BLaER1 treated with 17β-estradiol and CSF1 and Interleukin-3, amounts not matched to agents 10 nM and 100 nM (cell line): ENCODE data around the gene UTRN.

Experiments used
- H3K27ac ChIP-seq, 11 experiments: shearing (Covaris generic); formaldehyde crosslinking; 2 replicates each; pipeline ENCODE4 v1.8.1; 2022
- H3K27me3 ChIP-seq, 11 experiments: shearing (Covaris generic); formaldehyde crosslinking; 2 replicates each; pipeline ENCODE4 v1.8.1; 2022
- H3K36me3 ChIP-seq, 11 experiments: shearing (Covaris generic); formaldehyde crosslinking; 2 replicates each; pipeline ENCODE4 v1.8.1; 2022
- H3K4me1 ChIP-seq, 10 experiments: shearing (Covaris generic); formaldehyde crosslinking; 2 replicates each; pipeline ENCODE4 v1.8.1; 2022
- H3K4me2 ChIP-seq, 11 experiments: shearing (Covaris generic); formaldehyde crosslinking; 2 replicates each; pipeline ENCODE4 v1.8.1; 2022
- H3K4me3 ChIP-seq, 10 experiments: shearing (Covaris generic); formaldehyde crosslinking; 2 replicates each; pipeline ENCODE4 v1.8.1; 2022
- H3K9ac ChIP-seq, 11 experiments: shearing (Covaris generic); formaldehyde crosslinking; 2 replicates each; pipeline ENCODE4 v1.8.1; 2022
- H3K9me3 ChIP-seq, 11 experiments: shearing (Covaris generic); formaldehyde crosslinking; replicated peaks in 1 of 11; 2 replicates each; pipeline ENCODE4 v1.8.1; 2022
- H4K20me1 ChIP-seq, 11 experiments: shearing (Covaris generic); formaldehyde crosslinking; 2 replicates each; pipeline ENCODE4 v1.8.1; 2022
- Cebpa-rat ChIP-seq, 11 experiments: shearing (Covaris generic); IDR thresholded peaks; 2 replicates each; pipeline ENCODE4 v1.8.1; 2022

UTRN gene

DNA sequence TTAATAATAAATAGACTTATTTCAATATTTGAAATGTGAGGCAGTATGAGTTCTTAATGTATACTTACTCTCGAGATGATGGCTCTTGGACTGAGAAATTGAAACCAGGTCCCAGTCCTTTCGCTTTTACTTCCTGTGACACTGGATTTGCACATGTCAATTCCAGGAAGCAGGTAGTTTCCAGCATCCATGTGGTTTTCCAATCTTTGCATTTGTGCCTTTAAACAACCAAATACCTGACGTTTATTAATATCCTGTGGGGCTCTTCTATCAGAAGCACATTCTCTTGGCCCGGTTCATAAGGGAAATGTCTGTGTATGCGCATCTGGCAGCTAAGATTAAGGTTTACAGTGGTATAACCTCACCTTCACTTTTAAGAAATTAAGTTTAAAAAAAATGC is 13.1 kb downstream of the UTRN start:
- no peak overlapping the region for H3K4me2 ChIP-seq
- peaks cover 0 to 17% (median 0%) of the 10 kb centered on the region in 11 experiments; a peak in 4 of 22 replicates for H3K36me3 ChIP-seq
- no peak overlapping the region for H3K9ac ChIP-seq
- no peaks in the 10 kb centered on the region for H4K20me1 ChIP-seq
- H3K9me3 ChIP-seq = peaks cover 0 to 16% (median 0%) of the 10 kb centered on the region in 11 experiments; a peak in 3 of 22 replicates
- TF ChIP-seq Cebpa-rat (IDR thresholded peaks at IDR 0.05) = no peak
- H3K27me3 ChIP-seq = no peaks in the 10 kb centered on the region
- no peak overlapping the region for H3K27ac ChIP-seq
- no peaks in the 10 kb centered on the region for H3K4me1 ChIP-seq
- H3K4me3 ChIP-seq = no peak overlapping the region

DNA sequence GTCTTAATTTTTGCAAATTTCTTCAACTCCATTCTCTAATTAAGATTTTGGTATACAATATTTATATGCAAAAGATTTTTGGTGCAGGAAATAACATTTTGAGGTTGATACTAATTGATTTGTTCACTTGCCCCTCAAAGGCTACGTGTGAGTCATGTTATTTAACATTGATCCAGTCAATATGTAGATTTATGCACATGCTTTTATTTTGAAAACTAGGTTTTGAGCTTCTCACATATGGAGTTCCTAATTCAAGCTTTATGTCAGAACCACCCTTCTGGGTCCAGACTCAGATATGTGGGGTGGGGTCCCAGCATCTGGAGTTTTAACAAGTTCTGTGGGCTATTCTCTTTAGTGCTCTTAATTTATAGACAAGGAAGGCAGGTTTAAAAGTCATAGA is 13.8 kb downstream of the UTRN start:
- H3K9ac ChIP-seq = no peak overlapping the region
- TF ChIP-seq Cebpa-rat (IDR thresholded peaks at IDR 0.05) = no peak
- H3K27me3 ChIP-seq = no peaks in the 10 kb centered on the region
- no peaks in the 10 kb centered on the region for H4K20me1 ChIP-seq
- peaks cover 0 to 17% (median 0%) of the 10 kb centered on the region in 11 experiments; a peak in 4 of 22 replicates for H3K36me3 ChIP-seq
- no peak overlapping the region for H3K27ac ChIP-seq
- H3K4me1 ChIP-seq = no peaks in the 10 kb centered on the region
- H3K4me3 ChIP-seq = no peak overlapping the region
- H3K9me3 ChIP-seq = peaks cover 0 to 16% (median 0%) of the 10 kb centered on the region in 11 experiments; a peak in 3 of 22 replicates
- no peak overlapping the region for H3K4me2 ChIP-seq

- Histone ChIP-seq H3K27me3 (no peaks in the 10 kb centered on the region), H3K4me1 (no peaks in the 10 kb centered on the region), H3K27ac (no peak overlapping the region), H4K20me1 (no peaks in the 10 kb centered on the region; a peak in 1 of 22 replicates), H3K4me2 (no peak overlapping the region), H3K9me3 (peaks cover 0 to under 1% (median 0%) of the 10 kb centered on the region in 11 experiments; a peak in 1 of 22 replicates), H3K4me3 (no peak overlapping the region), H3K36me3 (no peaks in the 10 kb centered on the region), H3K9ac (no peak overlapping the region)
- no peak for TF ChIP-seq Cebpa-rat (IDR thresholded peaks at IDR 0.05)
Observed at GRCh38 chr6:144302701-144303372, 17.7 kb downstream of the UTRN start.

DNA sequence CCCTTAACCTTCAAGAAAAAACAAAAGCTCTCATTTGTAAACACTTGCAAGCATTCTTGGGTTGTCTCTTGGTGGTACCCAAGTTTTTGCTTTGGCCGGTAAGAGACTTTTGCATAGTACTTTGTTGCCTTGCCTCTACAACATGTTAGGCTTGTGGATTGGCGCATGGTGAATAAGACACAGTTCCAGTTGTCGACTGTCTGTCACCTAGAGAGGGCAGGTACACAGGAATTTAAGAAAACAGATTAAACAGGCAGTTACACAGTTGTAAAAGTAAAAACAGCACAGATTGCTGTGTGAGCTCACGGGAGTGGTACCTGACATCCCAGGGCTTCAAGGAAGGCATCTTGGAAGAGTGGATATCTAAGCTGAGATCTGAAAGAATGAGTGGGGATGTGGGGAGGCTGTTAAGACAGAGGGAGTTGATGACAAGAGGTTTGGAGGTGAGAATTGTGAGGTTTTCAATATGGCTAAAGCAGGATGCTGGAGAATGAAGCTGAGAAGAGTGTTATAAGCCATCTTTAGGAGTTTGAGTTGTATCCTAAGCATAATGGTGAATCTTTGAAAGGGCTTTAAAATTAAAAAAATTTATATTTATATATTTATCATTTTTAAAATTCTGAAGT is 19.2 kb downstream of the UTRN start:
- H3K9me3 ChIP-seq = no peaks in the 10 kb centered on the region
- H3K4me2 ChIP-seq = no peak overlapping the region
- no peak overlapping the region for H3K9ac ChIP-seq
- H4K20me1 ChIP-seq = no peaks in the 10 kb centered on the region; a peak in 1 of 22 replicates
- TF ChIP-seq Cebpa-rat (IDR thresholded peaks at IDR 0.05) = no peak
- H3K27ac ChIP-seq = no peak overlapping the region
- peaks cover 0 to 10% (median 0%) of the 10 kb centered on the region in 11 experiments; a peak in 2 of 22 replicates for H3K36me3 ChIP-seq
- no peaks in the 10 kb centered on the region for H3K27me3 ChIP-seq
- no peaks in the 10 kb centered on the region for H3K4me1 ChIP-seq
- no peak overlapping the region for H3K4me3 ChIP-seq

DNA sequence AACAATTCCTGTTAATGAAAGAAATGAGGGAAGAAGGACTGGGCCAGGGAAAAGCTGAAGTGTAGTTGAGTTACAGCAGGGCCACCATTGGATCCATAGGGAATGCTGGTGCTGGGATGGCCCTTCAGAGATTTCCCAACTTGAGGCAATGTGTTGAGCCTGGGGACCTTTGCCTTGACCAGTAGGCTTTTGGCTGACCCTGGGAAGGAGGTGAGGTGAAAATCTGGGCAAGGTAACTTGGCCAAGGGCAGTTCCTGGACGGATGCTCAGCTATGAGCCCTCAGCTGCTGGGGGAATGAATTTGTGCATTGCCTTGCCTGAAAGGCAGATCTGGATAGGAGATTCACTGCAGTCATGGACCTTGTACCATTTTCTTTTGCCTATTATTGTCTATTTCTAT is 20.4 kb downstream of the UTRN start:
- Histone ChIP-seq H3K27ac (no peak overlapping the region), H3K4me3 (no peak overlapping the region), H3K9ac (no peak overlapping the region), H3K27me3 (no peaks in the 10 kb centered on the region), H4K20me1 (no peaks in the 10 kb centered on the region; a peak in 1 of 22 replicates), H3K4me2 (no peak overlapping the region), H3K4me1 (no peaks in the 10 kb centered on the region), H3K9me3 (no peaks in the 10 kb centered on the region), H3K36me3 (peaks cover 0 to 10% (median 0%) of the 10 kb centered on the region in 11 experiments; a peak in 2 of 22 replicates)
- TF ChIP-seq Cebpa-rat (IDR thresholded peaks at IDR 0.05) = no peak

GRCh38 chr6:144305985-144306384 is 20.9 kb downstream of the UTRN start:
- H4K20me1 ChIP-seq = no peaks in the 10 kb centered on the region; a peak in 1 of 22 replicates
- no peaks in the 10 kb centered on the region for H3K27me3 ChIP-seq
- TF ChIP-seq Cebpa-rat (IDR thresholded peaks at IDR 0.05) = no peak
- no peak overlapping the region for H3K9ac ChIP-seq
- no peak overlapping the region for H3K27ac ChIP-seq
- H3K4me2 ChIP-seq = no peak overlapping the region
- H3K9me3 ChIP-seq = no peaks in the 10 kb centered on the region
- no peaks in the 10 kb centered on the region for H3K4me1 ChIP-seq
- H3K36me3 ChIP-seq = peaks cover 0 to 10% (median 0%) of the 10 kb centered on the region in 11 experiments; a peak in 2 of 22 replicates
- H3K4me3 ChIP-seq = no peak overlapping the region

GRCh38 chr6:144307880-144308279 is 22.7 kb downstream of the UTRN start:
- Histone ChIP-seq H3K27me3 (no peaks in the 10 kb centered on the region), H3K4me2 (no peak overlapping the region), H4K20me1 (no peaks in the 10 kb centered on the region; a peak in 1 of 22 replicates), H3K4me1 (no peaks in the 10 kb centered on the region), H3K9me3 (no peaks in the 10 kb centered on the region), H3K4me3 (no peak overlapping the region), H3K9ac (no peak overlapping the region), H3K27ac (no peak overlapping the region), H3K36me3 (peaks cover 0 to 10% (median 0%) of the 10 kb centered on the region in 11 experiments; a peak in 2 of 22 replicates)
- TF ChIP-seq Cebpa-rat (IDR thresholded peaks at IDR 0.05) = 0 out of 22 replicates have a peak, but pooled peaks of 1 of the 11 experiments have one; percentile 12

- no peaks in the 10 kb centered on the region for H3K9me3 ChIP-seq
- no peak overlapping the region for H3K9ac ChIP-seq
- H4K20me1 ChIP-seq = no peaks in the 10 kb centered on the region; a peak in 1 of 22 replicates
- peaks cover 0 to 4% (median 0%) of the 10 kb centered on the region in 10 experiments; a peak in 2 of 20 replicates for H3K4me1 ChIP-seq
- peaks cover 0 to 6% (median 0%) of the 10 kb centered on the region in 11 experiments; a peak in 2 of 22 replicates for H3K27me3 ChIP-seq
- H3K4me2 ChIP-seq = no peak overlapping the region
- H3K27ac ChIP-seq = no peak overlapping the region
- no peak overlapping the region for H3K4me3 ChIP-seq
- peaks cover 0 to 10% (median 0%) of the 10 kb centered on the region in 11 experiments; a peak in 2 of 22 replicates for H3K36me3 ChIP-seq
- TF ChIP-seq Cebpa-rat (IDR thresholded peaks at IDR 0.05) = no peak
Observed at GRCh38 chr6:144310765-144311164, 25.6 kb downstream of the UTRN start.

GRCh38 chr6:144311361-144311760 is 26.2 kb downstream of the UTRN start:
- Histone ChIP-seq H3K4me2 (no peak overlapping the region), H4K20me1 (no peaks in the 10 kb centered on the region), H3K27ac (no peak overlapping the region), H3K36me3 (peaks cover 0 to 10% (median 0%) of the 10 kb centered on the region in 11 experiments; a peak in 2 of 22 replicates), H3K9ac (no peak overlapping the region), H3K4me3 (no peak overlapping the region), H3K27me3 (peaks cover 0 to 6% (median 0%) of the 10 kb centered on the region in 11 experiments; a peak in 2 of 22 replicates), H3K4me1 (peaks cover 0 to 4% (median 0%) of the 10 kb centered on the region in 10 experiments; a peak in 2 of 20 replicates), H3K9me3 (no peaks in the 10 kb centered on the region)
- TF ChIP-seq Cebpa-rat (IDR thresholded peaks at IDR 0.05) = no peak
